GM18498 (cell line): ENCODE results near the gene GABARAPL1.
"Not testable (repeated sequence)": the region's sequence is repeated elsewhere in the genome, so short reads cannot be mapped to it uniquely, and the experiment has no call there.

ENCODE experiments used
- ATAC-seq: cut with Tn5 transposase; IDR thresholded peaks from one replicate; pipeline ENCODE4 v1.9.1; 2021; ENCODE audit warnings: mild to moderate bottlenecking, moderate library complexity; ENCODE audit not compliant: unreplicated experiment

Gene GABARAPL1

DNA sequence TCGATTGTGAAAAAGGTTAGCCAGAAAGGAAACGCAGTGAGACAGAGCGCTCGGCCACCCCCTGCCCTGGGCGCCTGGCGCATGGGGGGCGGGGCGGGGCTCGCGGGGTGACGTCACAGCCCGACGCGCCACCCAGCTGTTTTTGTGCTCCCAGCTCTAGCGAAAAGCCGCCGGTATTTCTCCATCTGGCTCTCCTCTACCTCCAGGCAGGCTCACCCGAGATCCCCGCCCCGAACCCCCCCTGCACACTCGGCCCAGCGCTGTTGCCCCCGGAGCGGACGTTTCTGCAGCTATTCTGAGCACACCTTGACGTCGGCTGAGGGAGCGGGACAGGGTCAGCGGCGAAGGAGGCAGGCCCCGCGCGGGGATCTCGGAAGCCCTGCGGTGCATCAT, at the start of gene GABARAPL1:
GABARAPL1 (plus strand) TSS at position 139 of the 393 bp plus-strand sequence; CDS start at position 392, 253 bp downstream.
- peak; percentile 73 for ATAC-seq

DNA sequence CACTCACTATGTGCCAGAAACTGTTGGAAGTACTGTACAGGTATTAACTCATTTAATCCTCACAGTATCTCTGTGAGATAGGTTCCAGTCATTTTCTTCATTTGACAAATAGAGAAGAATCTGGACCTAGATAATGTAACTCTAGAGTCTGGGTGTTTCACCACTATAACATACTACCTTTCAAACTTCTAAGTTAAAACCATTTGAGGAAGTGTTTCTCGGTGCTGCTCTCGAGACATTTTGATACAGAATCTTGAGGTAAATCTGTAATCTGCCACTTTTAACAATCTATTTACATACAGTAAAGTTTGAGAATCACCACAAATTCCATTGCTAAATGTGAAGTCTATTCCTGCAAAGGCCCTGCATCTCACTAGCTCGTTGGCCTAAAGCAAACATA, 49.6 kb upstream of the GABARAPL1 start:
- ATAC-seq = no peak

DNA sequence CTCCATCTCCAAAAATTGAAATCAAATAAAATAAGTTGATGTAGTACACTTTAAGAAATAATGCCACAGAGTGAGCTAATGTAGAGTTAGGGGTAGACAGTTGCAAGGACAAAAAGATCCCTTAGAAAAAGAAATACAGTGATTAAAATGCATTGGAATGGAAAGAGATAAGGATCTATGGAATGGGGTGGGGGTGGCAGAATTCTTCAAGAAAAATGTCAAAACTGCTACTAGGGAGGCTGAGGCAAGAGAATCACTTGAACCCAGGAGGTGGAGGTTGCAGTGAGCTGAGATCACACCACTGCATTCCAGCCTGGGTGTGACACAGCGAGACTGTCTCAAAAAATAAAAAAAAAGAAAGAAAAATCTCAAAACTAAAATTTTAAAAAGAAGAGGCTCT, 47.3 kb upstream of the GABARAPL1 start:
- ATAC-seq = no peak

GRCh38 chr12:10167599-10167998, 45.1 kb upstream of the GABARAPL1 start:
- no peak for ATAC-seq

GRCh38 chr12:10169104-10169503, 43.6 kb upstream of the GABARAPL1 start:
- no peak for ATAC-seq

- no peak for ATAC-seq
These were observed 42.5 kb upstream of the GABARAPL1 start for GRCh38 chr12:10170216-10170615.

DNA sequence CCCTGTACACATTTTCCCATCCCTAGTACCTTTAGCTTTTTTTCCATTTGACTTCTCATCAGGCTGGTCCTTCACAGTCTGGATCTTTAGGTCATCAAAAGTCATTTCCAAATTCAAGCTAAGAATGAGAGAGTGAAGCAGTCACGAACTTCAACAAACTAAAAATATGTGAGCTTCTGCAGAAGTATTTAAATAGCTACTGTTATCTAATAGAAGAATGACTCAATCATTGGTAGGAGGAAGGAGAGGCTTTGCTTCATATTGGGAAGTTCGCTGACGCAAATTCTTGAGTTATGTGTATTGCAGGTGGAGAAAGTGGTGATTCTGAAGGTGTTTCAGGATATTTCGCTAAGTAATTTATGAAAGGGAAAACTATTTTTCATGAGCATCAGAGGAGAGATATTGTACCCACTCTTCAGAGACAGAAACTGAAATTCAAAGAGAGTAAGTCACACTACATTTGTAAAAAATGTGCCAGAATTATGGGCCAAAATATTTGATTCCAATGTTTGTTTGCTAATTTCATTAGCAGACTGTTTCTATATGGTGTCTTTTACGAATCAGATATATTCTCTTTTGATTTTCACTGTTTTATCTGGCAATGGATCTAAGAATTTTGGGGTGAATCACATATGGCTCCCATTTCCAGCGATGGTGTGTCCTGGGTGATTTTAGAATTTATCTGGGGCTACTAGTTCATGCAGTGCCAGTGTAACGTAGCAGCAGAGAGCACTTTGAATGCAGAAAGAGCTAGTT, 40.5 kb upstream of the GABARAPL1 start, which contains the start of gene OLR1:
OLR1 (minus strand) TSS at position 160 of the 756 bp plus-strand sequence; CDS start at position 105, 55 bp downstream.
- ATAC-seq = no peak

DNA sequence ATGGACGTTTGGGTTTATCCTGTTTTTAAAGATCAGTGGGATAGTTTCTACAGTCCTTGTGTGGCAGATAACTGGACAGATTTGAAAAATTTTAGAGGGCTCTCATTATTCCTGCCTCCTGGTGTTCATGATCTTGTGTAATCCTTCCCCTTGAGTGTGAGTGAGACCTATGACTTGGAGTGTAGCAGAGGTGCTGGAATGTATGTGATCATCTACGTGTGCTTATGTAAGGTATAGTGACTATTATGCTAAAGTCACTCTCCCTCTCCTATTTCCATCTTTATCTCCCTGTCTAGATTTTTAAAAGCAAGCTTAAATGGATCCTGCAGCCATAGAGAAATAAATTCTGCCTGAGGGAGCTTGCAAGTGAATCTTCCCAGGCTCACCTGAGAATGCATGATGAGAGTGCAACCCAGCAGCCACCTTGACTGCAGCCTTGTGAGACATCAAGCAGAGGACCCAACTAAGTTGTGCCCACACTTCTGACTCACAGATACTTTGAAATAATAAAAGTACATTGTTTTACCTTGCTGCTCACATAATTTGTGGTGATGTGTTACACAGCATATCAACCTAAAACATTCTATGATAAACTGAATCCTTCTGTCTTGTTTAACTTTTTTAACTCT, 37.6 kb upstream of the GABARAPL1 start:
- ATAC-seq = no peak

DNA sequence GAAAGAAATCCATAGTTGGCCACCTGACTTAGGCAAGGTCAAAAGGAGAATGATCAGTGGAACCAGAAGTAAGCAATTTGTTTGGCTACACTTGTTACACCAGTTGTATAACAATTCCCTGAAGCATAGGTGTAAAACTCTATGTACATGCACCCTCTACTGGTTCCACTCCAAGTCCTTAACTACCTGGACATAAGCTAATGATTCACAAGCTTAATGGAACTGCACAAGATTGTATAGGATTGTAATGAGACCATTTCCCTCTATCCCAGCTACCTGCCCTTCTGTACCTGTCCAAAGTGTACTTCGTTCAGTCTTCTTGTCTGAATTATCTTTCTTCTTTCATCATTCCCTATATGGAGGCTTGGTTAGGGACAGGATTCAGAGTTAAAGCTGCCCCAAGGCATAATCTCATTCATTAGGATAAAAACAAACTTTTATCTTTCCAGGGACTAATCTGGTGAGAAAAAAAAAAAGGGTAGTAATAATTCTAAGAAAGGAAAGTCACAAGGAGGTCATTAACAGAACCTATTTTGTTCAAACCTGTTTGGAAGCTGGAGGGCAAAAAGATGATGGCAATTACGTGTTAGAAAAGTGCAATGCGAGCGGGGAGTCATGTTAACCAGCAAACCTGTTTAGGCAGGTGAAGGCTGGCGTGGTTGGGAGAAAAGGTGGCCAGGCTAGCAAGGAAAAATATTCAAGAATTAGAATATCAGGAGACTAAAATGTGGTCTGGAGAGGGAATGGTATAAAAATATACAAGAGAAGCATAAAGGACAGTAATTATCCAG, 36.6 kb upstream of the GABARAPL1 start:
- no peak for ATAC-seq

DNA sequence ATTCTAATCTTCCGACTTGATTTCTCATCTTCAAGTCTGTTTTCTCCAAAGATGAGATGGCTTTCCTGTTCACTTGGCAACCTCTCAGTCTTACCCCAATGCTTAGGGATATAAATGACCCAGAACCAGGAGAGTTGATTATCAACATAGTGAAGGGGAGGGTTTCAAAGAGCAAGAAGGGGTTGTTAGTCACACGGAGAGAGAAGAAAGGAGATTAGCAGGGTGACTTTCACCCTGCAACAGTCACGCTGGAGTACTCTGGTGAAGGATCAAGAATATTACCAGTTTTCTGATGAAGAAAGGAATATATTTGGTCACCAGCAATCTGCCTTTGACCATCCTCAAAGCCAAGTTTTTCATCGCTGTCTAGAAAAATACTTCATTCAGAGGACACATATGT, 33.9 kb upstream of the GABARAPL1 start, which contains the start of gene TMEM52B:
TMEM52B (plus strand) TSS at position 212 of the 400 bp plus-strand sequence. CDS start 543 bp downstream, outside the sequence.
- no peak for ATAC-seq

GRCh38 chr12:10179776-10180181, 32.9 kb upstream of the GABARAPL1 start:
- no peak for ATAC-seq

DNA sequence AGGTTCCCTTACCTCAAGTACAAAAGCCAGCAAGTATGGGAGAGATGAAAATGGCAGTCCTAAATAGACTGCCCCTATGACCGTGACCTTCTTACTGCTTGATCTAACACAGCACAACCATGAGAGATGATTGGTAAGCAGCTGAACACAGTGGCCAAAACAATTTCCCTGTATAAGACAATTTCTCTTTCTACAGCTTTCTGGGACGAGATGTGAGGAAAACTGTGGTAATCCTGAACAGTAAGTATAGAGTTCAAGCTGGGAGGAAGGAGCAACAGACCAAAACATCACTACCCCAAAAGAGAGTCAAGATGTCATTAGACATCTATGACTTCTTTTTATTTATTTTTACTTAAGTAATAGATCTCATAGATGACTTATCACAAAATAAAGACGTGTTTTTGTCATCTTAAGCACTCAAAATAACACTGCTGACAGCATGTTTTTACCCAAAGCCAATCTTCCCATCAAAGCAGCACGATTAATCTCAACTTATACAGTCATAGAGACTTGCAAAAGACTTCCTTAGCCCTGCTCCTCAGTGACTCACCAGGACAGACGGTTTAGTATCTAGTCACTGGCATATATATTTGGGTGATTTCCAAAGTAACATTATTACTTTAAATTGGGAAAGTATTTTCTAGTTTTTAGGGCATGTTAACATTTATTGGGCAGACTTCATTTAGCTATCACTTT, 30.2 kb upstream of the GABARAPL1 start:
- no peak for ATAC-seq

DNA sequence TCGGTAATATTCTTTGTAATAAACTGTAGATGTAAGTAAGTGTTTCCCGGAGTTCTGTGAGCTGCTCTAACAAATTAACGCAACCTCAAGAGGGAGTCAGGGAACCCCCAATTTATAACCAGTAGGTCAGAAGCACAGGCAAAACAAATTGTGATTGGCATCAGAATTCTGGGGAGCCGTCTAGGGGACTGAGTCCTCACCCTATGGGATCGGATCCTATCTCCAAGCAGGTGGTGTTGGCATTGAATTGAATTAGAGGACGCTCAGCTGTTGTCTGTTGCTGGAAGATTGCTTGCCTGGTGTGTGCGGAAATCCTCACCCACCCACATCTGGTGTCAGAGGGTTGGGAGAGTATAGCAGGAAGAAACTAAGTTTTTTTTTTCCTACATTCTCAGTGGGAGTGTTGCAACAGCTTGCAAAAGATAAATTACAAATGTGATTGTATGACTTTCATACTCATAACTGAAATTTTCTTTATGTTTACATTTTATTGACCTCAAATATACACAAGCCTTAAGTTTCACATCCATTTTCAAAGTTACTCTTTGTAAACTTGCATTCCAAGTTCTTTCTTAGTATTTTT, 28.3 kb upstream of the GABARAPL1 start:
- ATAC-seq = no peak

DNA sequence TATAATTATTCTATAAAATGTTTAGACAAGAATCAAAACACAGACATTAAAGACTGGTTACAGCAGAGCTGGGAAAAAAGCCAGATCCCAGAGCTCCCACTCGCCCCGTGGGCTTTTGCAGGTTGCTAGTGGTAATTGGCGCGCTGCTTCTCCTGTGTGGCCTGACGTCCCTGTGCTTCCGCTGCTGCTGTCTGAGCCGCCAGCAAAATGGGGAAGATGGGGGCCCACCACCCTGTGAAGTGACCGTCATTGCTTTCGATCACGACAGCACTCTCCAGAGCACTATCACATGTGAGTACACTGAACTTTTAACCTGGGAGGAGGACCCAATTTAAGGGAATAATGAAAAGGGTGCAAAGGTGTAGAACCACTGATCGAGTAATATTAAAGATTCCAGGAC, 26.4 kb upstream of the GABARAPL1 start:
- ATAC-seq = no peak

DNA sequence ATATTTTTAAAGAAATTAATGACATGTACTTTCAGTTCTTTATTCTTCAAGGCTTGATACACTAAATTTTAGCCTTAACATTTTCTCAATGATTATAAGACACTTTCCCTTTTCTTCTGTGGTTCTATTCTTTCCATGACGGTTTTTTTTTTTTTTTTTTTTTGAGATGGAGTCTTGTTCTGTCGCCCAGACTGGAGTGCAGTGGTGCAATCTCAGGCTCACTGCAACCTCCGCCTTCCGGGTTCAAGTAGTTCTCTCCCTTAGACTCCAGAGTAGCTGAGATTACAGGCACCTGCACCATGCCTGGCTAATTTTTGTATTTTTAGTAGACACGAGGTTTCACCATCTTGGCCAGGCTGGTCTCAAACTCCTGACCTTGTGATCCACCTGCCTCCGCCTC, 25.7 kb upstream of the GABARAPL1 start:
- ATAC-seq = not testable (repeated sequence)

DNA sequence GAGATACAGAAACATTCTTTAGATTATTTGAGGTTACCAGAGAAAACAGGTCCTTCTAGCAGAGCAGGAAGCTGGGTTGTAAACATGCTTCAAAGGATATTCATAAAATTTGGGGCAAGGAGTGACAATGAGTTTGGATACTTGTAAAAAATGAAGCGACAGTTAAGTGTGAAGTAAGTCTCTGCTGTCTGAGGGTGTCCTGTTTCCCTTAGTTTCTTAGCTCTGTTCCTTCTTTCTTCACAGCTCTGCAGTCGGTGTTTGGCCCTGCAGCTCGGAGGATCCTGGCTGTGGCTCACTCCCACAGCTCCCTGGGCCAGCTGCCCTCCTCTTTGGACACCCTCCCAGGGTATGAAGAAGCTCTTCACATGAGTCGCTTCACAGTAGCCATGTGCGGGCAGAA, 23.0 kb upstream of the GABARAPL1 start:
- no peak for ATAC-seq

DNA sequence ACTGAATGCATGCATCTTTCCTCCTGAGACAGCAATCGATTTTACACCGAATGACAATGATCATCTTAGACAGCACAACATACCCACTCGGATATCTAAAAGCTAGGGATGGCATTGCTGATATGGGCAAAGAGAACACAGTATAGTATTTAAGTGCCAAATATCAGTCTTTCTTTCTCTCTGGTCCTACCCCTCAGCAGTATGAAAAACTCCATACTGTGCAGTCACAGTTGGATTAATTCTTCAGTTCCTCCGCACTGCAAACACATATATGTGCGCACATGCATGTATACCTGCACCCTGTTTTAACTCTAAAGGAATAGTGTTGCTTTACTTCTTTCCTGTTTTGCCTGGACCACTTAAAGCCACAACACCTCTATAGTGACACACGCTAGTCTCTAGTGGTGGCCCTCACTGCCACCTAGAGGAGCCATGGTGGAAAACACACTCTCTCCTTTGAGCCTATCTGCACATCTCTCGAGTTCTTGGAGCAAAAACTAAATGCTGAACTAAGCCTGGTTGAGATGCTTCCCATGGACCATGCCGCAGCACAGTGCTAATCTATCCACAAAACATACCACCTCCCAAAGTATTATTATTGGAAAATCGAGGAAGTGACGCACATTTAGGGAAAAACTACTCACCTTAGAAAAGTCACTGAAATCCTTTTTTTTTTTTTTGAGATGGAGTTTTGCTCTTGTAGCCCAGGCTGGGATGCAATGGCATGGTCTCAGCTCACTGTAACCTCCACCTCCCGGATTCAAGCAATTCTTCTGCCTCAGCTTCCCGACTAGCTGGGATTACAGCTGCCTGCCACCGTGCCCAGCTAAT, 21.9 kb upstream of the GABARAPL1 start:
- peak; percentile 95 for ATAC-seq

- ATAC-seq = no peak
These were observed 20.8 kb upstream of the GABARAPL1 start for GRCh38 chr12:10191865-10192264.

DNA sequence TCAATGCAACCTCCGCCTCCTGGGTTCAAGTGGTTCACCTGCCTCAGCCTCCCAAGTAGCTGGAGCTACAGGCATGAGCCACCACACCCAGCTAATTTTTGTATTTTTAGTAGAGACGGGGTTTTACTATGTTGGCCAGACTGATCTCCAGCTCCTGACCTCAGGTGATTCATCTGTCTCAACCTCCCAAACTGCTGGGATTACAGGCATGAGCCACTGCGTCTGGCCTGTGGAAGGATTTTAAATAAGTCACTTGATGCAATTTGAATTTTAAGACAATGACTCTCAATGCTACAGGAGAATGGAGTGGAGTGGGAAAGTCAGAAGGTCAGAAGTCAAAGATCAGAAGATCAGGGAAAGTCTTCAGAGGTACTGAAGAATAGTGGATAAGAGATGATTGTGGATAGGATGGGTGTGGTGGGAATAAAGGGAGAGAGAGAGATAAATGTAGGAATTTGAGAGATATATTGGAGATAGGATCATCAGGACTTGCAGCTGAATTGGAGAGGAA, 18.5 kb upstream of the GABARAPL1 start:
- ATAC-seq = no peak
